Right lung (tissue), 10 donors: ENCODE data around the gene ABCA6. TPM values are rescaled to one million over a fixed set of nuclear protein-coding genes. Genes with fewer than 3 reads are reported as not detected.
"Not testable (repeated sequence)": the region's sequence is repeated elsewhere in the genome, so short reads cannot be mapped to it uniquely, and the experiment has no call there.

Experiments used
- DNase-seq, 2 donors: peaks; one replicate each; pipeline ENCODE4 v3.0.0-alpha.2; 2013
- long read RNA-seq, 8 donors: transcript quantifications; one replicate each; lab custom pipeline, GENCODE V29; 2026
- polyA plus RNA-seq, 5 donors: library from polyadenylated mRNA; unstranded; fragments of 120-200 nt; gene quantifications; one replicate each; pipeline versions ENCODE4 v1.2.1 to v1.2.3, GENCODE V29; 2013; ENCODE audit warnings: inconsistent platforms in 1 of 5, low replicate concordance in 1 of 5; ENCODE audit not compliant: insufficient read length in 5 of 5, insufficient read depth in 1 of 5

Gene ABCA6
- 10 to 100 TPM; 14.4 to 64.4 (median 54.2) TPM for polyA plus RNA-seq
- long read RNA-seq, donor 1, partial matches to known transcripts = 5 of 9 reads
- long read RNA-seq, donor 1, other reads (novel, unspliced or antisense) = 0 of 9 reads
- long read RNA-seq, donor 2, partial matches to known transcripts = 5 of 5 reads
- long read RNA-seq, donor 2, other reads (novel, unspliced or antisense) = 0 of 5 reads
- long read RNA-seq, donor 3 = 0 reads
- long read RNA-seq, donor 4, transcript ABCA6-206 (4 exons, 1,511 nt) = major isoform, 8 of 8 reads
- long read RNA-seq, donor 4, partial matches to known transcripts = 0 of 8 reads
- long read RNA-seq, donor 4, other reads (novel, unspliced or antisense) = 0 of 8 reads
- long read RNA-seq, donor 5, partial matches to known transcripts = 14 of 16 reads
- long read RNA-seq, donor 5, other reads (novel, unspliced or antisense) = 0 of 16 reads
- long read RNA-seq, donor 6, transcript ABCA6-206 (4 exons, 1,511 nt) = major isoform, 5 of 6 reads
- long read RNA-seq, donor 6, partial matches to known transcripts = 0 of 6 reads
- long read RNA-seq, donor 6, other reads (novel, unspliced or antisense) = 0 of 6 reads
- long read RNA-seq, donor 7, partial matches to known transcripts = 0 of 2 reads
- long read RNA-seq, donor 7, other reads (novel, unspliced or antisense) = 0 of 2 reads
- long read RNA-seq, donor 8, partial matches to known transcripts = 0 of 1 reads
- long read RNA-seq, donor 8, other reads (novel, unspliced or antisense) = 0 of 1 reads

GRCh38 chr17:69141431-69142174, at the start of gene ABCA6:
Gene ABCA6 (minus strand): TSS chr17:69141895. CDS start chr17:69140703, 1,192 bp downstream.
- peak; percentile 61 to 77 for DNase-seq

GRCh38 chr17:69188796-69189195, 47.1 kb upstream of the ABCA6 start:
- no peak for DNase-seq

GRCh38 chr17:69188064-69188463, 46.4 kb upstream of the ABCA6 start:
- DNase-seq = no peak

- DNase-seq = no peak
These were observed 45.6 kb upstream of the ABCA6 start for GRCh38 chr17:69187294-69187693.

- no peak for DNase-seq
These were observed 37.7 kb upstream of the ABCA6 start for GRCh38 chr17:69179227-69179952.

GRCh38 chr17:69176457-69176795, 34.7 kb upstream of the ABCA6 start:
- DNase-seq = no peak

- no peak for DNase-seq
These were observed 34.1 kb upstream of the ABCA6 start for GRCh38 chr17:69175625-69176456.

- DNase-seq = no peak
These were observed 33.5 kb upstream of the ABCA6 start for GRCh38 chr17:69175262-69175624.

- no peak for DNase-seq
These were observed 31.4 kb upstream of the ABCA6 start for GRCh38 chr17:69173118-69173517.

GRCh38 chr17:69170377-69170776, 28.7 kb upstream of the ABCA6 start:
- no peak for DNase-seq

- not testable (repeated sequence) for DNase-seq
These were observed 26.9 kb upstream of the ABCA6 start for GRCh38 chr17:69168642-69169041.

GRCh38 chr17:69166957-69167356, 25.3 kb upstream of the ABCA6 start:
- DNase-seq = no peak

- DNase-seq = no peak
These were observed 22.5 kb upstream of the ABCA6 start for GRCh38 chr17:69164206-69164605.

- DNase-seq = no peak
These were observed 17.7 kb upstream of the ABCA6 start for GRCh38 chr17:69159418-69159817.

GRCh38 chr17:69154267-69154666, 12.6 kb upstream of the ABCA6 start:
- no peak for DNase-seq

GRCh38 chr17:69150333-69150732, 8.6 kb upstream of the ABCA6 start:
- no peak for DNase-seq

GRCh38 chr17:69147460-69147859, 5.8 kb upstream of the ABCA6 start:
- DNase-seq = no peak

- DNase-seq = no peak
These were observed 2.9 kb upstream of the ABCA6 start for GRCh38 chr17:69144331-69145255.

- no peak for DNase-seq
These were observed 2.1 kb upstream of the ABCA6 start for GRCh38 chr17:69143683-69144231.
